AG04449 (cell line): ENCODE data around the gene MRI1.
A peak's percentile ranks its signal among the peaks of the same experiment; 100 is the strongest.

Experiments used
- CTCF ChIA-PET: fragments of 350-600 bp; formaldehyde crosslinking; extraction: SDS; loops from one replicate; lab custom pipeline; 2021; ENCODE audit warnings: antibody characterized with exemption; lab: Yijun Ruan, JAX
- POLR2A ChIA-PET: fragments of 400-600, 350-600 bp; formaldehyde crosslinking; extraction: SDS; loops from one replicate; lab custom pipeline; 2020; ENCODE audit warnings: antibody characterized with exemption, inconsistent platforms; lab: Yijun Ruan, JAX
- DNase-seq: peaks from one replicate; pipeline ENCODE4 v3.0.0-alpha.2; 2010; ENCODE audit warnings: low read depth, low spot score
- H3K4me3 ChIP-seq: 2 replicates; pipeline ENCODE4 v1.5.1; 2011; ENCODE audit warnings: low read depth, mild to moderate bottlenecking, control low read depth, low read length
- CTCF ChIP-seq: IDR thresholded peaks from one replicate; pipeline ENCODE4 v1.5.1; 2011; ENCODE audit warnings: mild to moderate bottlenecking, moderate library complexity, low read length, control low read depth, inconsistent platforms; ENCODE audit not compliant: insufficient read depth; ENCODE audit errors: missing control alignments

Gene MRI1

DNA sequence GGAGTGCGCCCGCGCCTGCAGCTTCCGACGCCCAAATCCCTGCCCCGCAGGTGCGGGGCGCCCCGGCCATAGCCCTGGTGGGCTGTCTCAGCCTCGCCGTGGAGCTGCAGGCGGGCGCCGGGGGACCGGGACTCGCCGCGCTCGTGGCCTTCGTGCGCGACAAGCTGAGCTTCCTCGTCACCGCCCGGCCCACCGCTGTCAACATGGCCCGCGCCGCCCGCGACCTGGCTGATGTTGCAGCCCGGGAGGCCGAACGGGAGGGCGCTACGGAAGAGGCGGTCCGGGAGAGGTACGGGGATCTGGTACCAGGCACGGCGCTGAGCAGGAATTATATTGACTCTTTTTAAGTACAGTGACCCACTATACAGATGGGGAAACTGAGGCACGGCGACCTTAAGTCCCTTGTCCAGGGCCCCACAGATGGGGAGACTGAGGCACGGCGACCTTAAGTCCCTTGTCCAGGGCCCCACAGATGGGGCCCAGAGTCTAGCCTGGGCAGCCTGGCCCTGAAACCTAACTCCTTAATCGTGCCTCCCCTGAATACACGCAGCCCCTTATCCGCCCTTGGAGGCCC is 586 bp downstream of the MRI1 start:
- TF ChIP-seq CTCF, result no peak
- peak overlapping the region; percentile 93 for H3K4me3 ChIP-seq
- no peak for DNase-seq
- POLR2A ChIA-PET, result interaction anchor here (1.0 to 2.0 kb wide), 6 partner anchors 9 to 98 kb away, joined by 3 to 14 read pairs (median 6); partner anchors contain the start of genes C19orf53 and ZSWIM4
- CTCF ChIA-PET, result interaction anchor here (1.0 to 1.8 kb wide), 3 partner anchors 17 to 99 kb away, joined by 3 to 7 read pairs (median 6); a partner anchor contains a TSS

DNA sequence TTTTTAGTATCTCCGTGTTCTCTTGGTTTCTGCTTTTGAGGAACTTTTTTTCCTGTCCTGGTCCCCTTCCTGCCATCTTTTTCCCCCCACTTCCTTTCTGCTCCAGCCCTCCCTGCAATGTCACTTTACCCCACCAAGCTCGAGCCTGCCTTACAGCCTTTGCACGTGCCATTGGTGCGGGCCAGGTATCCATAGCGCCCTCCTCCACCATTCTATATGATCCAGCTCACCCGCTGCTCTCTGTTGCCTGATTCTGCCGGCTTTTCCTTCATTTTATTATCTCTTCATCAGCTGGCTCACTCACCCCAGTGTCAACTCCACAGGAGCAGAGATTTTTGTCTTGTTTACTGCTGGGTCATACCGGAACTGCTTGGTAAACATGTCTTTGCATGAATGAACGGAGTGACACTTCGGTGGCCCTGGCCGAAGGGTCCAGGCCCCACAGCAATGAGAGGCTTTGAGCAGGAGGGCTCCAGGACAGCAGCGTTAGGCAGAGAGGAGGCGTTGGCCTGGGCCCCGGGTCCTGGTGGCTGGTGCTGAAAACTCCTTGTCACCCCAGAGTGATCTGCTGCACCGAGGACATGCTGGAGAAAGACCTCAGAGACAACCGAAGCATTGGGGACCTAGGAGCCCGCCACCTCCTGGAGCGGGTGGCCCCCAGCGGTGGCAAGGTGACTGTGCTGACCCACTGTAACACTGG is 1.2 kb downstream of the MRI1 start:
- DNase-seq, result no peak
- POLR2A ChIA-PET, result interaction anchor here (1.4 to 2.0 kb wide), 3 partner anchors 8 to 74 kb away, joined by 6 to 14 read pairs (median 6); partner anchors contain the start of gene C19orf53
- peak overlapping the region; percentile 93 for H3K4me3 ChIP-seq
- CTCF ChIA-PET, result interaction anchor here (1.0 to 1.8 kb wide), 2 partner anchors 97 to 99 kb away, joined by 3 to 7 read pairs; no protein-coding TSS in a partner anchor
- no peak for TF ChIP-seq CTCF

- TF ChIP-seq CTCF, result no peak
- ChIA-PET CTCF (no interaction called here), POLR2A (no interaction called here)
- no peak for DNase-seq
- H3K4me3 ChIP-seq, result no peak overlapping the region
These were observed 1.8 kb downstream of the MRI1 start for GRCh38 chr19:13766095-13766481.

DNA sequence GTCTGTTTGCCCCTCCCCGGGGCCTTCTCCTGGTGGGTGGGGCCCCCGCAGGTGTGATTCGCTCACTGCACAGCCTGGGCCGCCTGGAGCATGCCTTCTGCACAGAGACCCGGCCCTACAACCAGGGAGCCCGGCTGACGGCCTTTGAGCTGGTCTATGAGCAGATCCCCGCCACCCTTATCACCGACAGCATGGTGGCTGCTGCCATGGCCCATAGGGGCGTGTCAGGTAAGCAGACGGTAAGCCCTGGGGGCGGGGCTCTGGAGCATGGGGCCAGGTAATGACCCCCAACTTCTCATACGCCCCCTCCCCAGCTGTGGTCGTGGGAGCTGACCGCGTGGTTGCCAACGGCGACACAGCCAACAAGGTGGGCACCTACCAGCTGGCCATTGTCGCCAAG is 4.2 kb downstream of the MRI1 start:
- CTCF ChIA-PET, result interaction anchor here (1.0 to 1.9 kb wide), 3 partner anchors 12 to 94 kb away, joined by 3 to 7 read pairs (median 5); no protein-coding TSS in a partner anchor
- H3K4me3 ChIP-seq, result no peak overlapping the region
- POLR2A ChIA-PET, result interaction anchor here (0.6 to 0.7 kb wide), 2 partner anchors 38 to 75 kb away, joined by 3 to 4 read pairs; no protein-coding TSS in a partner anchor
- DNase-seq, result no peak
- no peak for TF ChIP-seq CTCF

- DNase-seq, result no peak
- no peak for TF ChIP-seq CTCF
- CTCF ChIA-PET, result no interaction called here
- H3K4me3 ChIP-seq, result no peak overlapping the region
- POLR2A ChIA-PET, result no interaction called here
These were observed 5.8 kb downstream of the MRI1 start for GRCh38 chr19:13770013-13770635.
